AG09309 (cell line): ENCODE measurements around the gene NKD2.

ENCODE experiments used
- DNase-seq: peaks from one replicate; pipeline ENCODE4 v3.0.0-alpha.2; 2010; ENCODE audit warnings: low read depth
- H3K4me3 ChIP-seq: 2 replicates; pipeline ENCODE4 v1.5.1; 2011; ENCODE audit warnings: mild to moderate bottlenecking, low read depth, low read length, moderate library complexity; ENCODE audit not compliant: control insufficient read depth
- CTCF ChIP-seq: IDR thresholded peaks from 2 replicates; pipeline ENCODE4 v1.5.1; 2011; ENCODE audit warnings: mild to moderate bottlenecking, low read depth, low read length, inconsistent platforms; ENCODE audit not compliant: insufficient read depth, control insufficient read depth; ENCODE audit errors: missing control alignments

Gene NKD2

GRCh38 chr5:1040571-1040970 is 32.0 kb downstream of the NKD2 start:
- TF ChIP-seq CTCF: no peak

GRCh38 chr5:1041225-1042143 is 32.9 kb downstream of the NKD2 start:
- DNase-seq: no peak
- TF ChIP-seq CTCF: no peak
- H3K4me3 ChIP-seq: no peak overlapping the region

More at GRCh38 chr5:1040571-1040970, 32.0 kb downstream of the NKD2 start:
- H3K4me3 ChIP-seq: no peak overlapping the region
- no peak for DNase-seq

- no peak for DNase-seq
- no peak for TF ChIP-seq CTCF
- H3K4me3 ChIP-seq: no peak overlapping the region
Measured at GRCh38 chr5:1042626-1043025, 34.0 kb downstream of the NKD2 start.

GRCh38 chr5:1043327-1043726 is 34.7 kb downstream of the NKD2 start:
- H3K4me3 ChIP-seq: no peak overlapping the region
- TF ChIP-seq CTCF: no peak
- DNase-seq: no peak

GRCh38 chr5:1044117-1044516 is 35.5 kb downstream of the NKD2 start:
- DNase-seq: no peak
- no peak overlapping the region for H3K4me3 ChIP-seq
- TF ChIP-seq CTCF: no peak

- no peak overlapping the region for H3K4me3 ChIP-seq
- DNase-seq: no peak
- TF ChIP-seq CTCF: no peak
Measured at GRCh38 chr5:1045960-1046560, 37.5 kb downstream of the NKD2 start.
